ENCODE measurements around the gene NUDC.

DNA sequence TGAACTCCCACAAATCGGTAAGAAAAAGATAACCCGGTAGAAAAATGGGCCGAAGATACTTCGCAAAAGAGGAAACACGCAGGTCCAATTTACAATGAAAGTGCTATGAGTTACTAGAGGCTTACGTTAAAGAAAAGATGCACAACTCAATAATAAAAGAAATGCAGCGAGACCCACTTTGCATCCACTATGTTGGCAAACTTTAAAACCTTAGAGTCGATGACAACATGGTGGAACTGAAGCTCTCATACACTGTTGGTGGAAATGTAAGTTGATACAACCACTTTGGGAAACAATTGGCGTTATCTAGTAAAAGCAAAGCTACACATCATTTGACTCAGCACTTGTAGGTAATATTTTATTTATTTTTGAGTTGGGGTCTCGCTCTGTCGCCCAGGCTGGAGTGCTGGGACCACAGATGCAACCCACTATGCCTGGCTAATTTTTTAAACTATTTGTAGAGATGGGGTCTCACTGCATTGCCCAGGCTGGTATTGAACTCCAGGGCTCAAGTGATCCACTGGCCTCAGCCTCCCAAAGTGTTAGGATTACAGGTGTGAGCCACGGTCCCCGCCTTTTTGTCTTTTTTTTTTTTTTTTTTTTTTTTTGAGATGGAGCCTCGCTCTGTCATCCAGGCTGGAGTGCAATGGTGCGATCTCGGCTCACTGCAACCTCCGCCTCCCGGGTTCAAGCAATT is 20.6 kb upstream of the NUDC start:
- TF ChIP-seq RAD21 (IDR thresholded peaks at IDR 0.05; ENCODE audit: low read length) (no peak), MXI1 (IDR thresholded peaks at IDR 0.05; ENCODE audit: borderline replicate concordance, low read depth, low read length) (no peak), POLR2A (IDR thresholded peaks at IDR 0.05; ENCODE audit: low read depth, low read length) (no peak), USF2 (IDR thresholded peaks at IDR 0.05; ENCODE audit: low read depth, low read length) (no peak), MAZ (IDR thresholded peaks at IDR 0.05; ENCODE audit: borderline replicate concordance, low read depth, low read length) (no peak), CEBPB (IDR thresholded peaks at IDR 0.05; ENCODE audit: low read depth, low read length) (no peak), MAFK (IDR thresholded peaks at IDR 0.05; ENCODE audit: low read depth, low read length) (no peak), RCOR1 (IDR thresholded peaks at IDR 0.05; ENCODE audit: insufficient replicate concordance, low read length) (no peak)
- TF ChIP-seq, protein P1, sequence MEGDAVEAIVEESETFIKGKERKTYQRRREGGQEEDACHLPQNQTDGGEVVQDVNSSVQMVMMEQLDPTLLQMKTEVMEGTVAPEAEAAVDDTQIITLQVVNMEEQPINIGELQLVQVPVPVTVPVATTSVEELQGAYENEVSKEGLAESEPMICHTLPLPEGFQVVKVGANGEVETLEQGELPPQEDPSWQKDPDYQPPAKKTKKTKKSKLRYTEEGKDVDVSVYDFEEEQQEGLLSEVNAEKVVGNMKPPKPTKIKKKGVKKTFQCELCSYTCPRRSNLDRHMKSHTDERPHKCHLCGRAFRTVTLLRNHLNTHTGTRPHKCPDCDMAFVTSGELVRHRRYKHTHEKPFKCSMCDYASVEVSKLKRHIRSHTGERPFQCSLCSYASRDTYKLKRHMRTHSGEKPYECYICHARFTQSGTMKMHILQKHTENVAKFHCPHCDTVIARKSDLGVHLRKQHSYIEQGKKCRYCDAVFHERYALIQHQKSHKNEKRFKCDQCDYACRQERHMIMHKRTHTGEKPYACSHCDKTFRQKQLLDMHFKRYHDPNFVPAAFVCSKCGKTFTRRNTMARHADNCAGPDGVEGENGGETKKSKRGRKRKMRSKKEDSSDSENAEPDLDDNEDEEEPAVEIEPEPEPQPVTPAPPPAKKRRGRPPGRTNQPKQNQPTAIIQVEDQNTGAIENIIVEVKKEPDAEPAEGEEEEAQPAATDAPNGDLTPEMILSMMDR (conservative IDR thresholded peaks at IDR 0.05; ENCODE audit: low read depth, low read length): no peak
- TF ChIP-seq, protein P2, sequence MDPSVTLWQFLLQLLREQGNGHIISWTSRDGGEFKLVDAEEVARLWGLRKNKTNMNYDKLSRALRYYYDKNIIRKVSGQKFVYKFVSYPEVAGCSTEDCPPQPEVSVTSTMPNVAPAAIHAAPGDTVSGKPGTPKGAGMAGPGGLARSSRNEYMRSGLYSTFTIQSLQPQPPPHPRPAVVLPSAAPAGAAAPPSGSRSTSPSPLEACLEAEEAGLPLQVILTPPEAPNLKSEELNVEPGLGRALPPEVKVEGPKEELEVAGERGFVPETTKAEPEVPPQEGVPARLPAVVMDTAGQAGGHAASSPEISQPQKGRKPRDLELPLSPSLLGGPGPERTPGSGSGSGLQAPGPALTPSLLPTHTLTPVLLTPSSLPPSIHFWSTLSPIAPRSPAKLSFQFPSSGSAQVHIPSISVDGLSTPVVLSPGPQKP (IDR thresholded peaks at IDR 0.05; ENCODE audit: borderline replicate concordance, low read depth, low read length): no peak

Measured in IMR-90 (cell line).